ENCODE results near the gene PRR20G.

- no peak for TF ChIP-seq CTCF (IDR thresholded peaks at IDR 0.05; ENCODE audit: insufficient read depth, low read depth, low read length)
- no peak for TF ChIP-seq EZH2 (IDR thresholded peaks at IDR 0.05; ENCODE audit: insufficient read depth, low read length)
These were observed 3.8 kb upstream of the PRR20G start for GRCh38 chr3:127291611-127292010.

Measured in astrocyte (in vitro differentiated cells and primary cell).